ENCODE results near the gene C19orf47.

The C19orf47 gene

DNA sequence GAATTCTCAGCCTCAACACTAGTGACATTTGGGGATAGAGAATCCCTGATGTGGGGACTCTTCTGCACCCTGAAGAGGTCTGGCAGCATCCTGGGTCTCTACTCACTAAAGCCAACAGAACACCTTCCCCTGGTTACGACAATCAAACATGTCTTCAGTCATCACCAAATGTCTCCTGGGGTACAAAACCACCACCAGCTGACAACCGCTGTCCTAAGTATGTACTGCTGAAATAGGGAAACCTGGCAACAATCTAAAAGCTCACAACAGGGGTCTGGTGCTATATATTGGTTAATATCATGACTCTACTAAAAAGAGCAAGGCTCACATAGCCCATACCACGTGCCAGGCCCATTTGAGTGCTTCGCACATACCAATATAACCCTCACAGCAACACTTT is 76.5 kb downstream of the C19orf47 start:
- DNase-seq (ENCODE audit: low read depth, low spot score) = no peak
- no peak overlapping the region for H3K27ac ChIP-seq

DNA sequence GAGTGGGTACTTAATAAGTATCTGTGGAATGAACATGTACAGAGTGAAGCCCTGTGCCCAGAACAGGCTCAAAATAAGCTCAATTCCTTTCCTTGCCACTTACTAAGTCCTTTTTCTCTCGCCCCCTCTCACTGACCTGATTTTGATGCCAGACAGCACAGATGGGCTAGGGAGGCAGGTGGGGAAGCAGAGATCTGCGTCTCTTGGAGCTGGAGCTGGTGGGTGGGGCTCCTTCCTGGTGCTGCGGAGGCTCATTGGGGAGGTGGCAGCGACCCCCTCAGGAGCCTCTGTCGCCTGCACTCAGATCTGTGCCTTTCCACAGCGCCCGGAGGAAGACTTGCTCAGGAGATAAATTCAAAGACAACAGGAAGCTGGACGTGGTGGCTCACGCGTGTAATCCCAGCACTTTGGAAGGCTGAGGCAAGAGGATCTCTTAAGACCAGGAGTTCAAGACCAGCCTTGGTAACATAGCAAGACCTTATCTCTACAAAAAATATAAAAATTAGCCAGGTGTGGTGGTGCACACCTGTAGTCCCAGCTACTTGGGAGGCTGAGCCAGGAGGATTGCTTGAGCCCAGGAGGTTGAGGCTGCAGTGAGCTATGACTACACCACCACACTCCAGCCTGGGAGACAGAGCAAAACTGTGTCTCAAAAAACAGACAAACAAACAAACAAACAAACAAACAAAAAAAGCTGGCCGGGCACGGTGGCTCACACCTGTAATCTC is 77.7 kb downstream of the C19orf47 start:
- DNase-seq (ENCODE audit: low read depth, low spot score) = no peak
- H3K27ac ChIP-seq = no peak overlapping the region

All from epithelial cell of prostate (primary cell).